ENCODE results near the gene OBSCN. TPM values are rescaled to one million over a fixed set of nuclear protein-coding genes. Genes with fewer than 3 reads are reported as not detected.
A peak's percentile ranks its signal among the peaks of the same experiment; 100 is the strongest.
"Not testable (repeated sequence)": the region's sequence is repeated elsewhere in the genome, so short reads cannot be mapped to it uniquely, and the experiment has no call there.

OBSCN gene
- total RNA-seq, 1 donor from 2014 or later, result 10.2 TPM

GRCh38 chr1:228181645-228182034, 26.2 kb upstream of the OBSCN start:
- Mint-ChIP-seq H3K4me3 (ENCODE audit: unreplicated experiment) (no peak overlapping the region), H3K27me3 (ENCODE audit: low read depth) (no peaks in the 10 kb centered on the region), H3K4me1 (ENCODE audit: low read depth) (peaks cover 15% of the 10 kb centered on the region), H3K36me3 (ENCODE audit: low read depth) (peaks cover 1% of the 10 kb centered on the region), H3K27ac (ENCODE audit: unreplicated experiment) (no peak overlapping the region), H3K9me3 (ENCODE audit: low read depth) (no peaks in the 10 kb centered on the region)
- TF ChIP-seq CTCF (IDR thresholded peaks at IDR 0.05), result no peak
- peak; percentile 38 for DNase-seq (ENCODE audit: low spot score)

- no peaks in the 10 kb centered on the region for H3K9me3 Mint-ChIP-seq (ENCODE audit: low read depth)
- peaks cover 1% of the 10 kb centered on the region for H3K36me3 Mint-ChIP-seq (ENCODE audit: low read depth)
- DNase-seq (ENCODE audit: low spot score), result peak; percentile 50
- H3K27me3 Mint-ChIP-seq (ENCODE audit: low read depth), result no peaks in the 10 kb centered on the region
- H3K4me1 Mint-ChIP-seq (ENCODE audit: low read depth), result peaks cover 15% of the 10 kb centered on the region
- H3K4me3 Mint-ChIP-seq (ENCODE audit: unreplicated experiment), result no peak overlapping the region
- no peak for TF ChIP-seq CTCF (IDR thresholded peaks at IDR 0.05)
- no peak overlapping the region for H3K27ac Mint-ChIP-seq (ENCODE audit: unreplicated experiment)
These were observed 25.4 kb upstream of the OBSCN start for GRCh38 chr1:228182296-228183030.

- Mint-ChIP-seq H3K27me3 (ENCODE audit: low read depth) (no peaks in the 10 kb centered on the region), H3K9me3 (ENCODE audit: low read depth) (peaks cover 11% of the 10 kb centered on the region), H3K36me3 (ENCODE audit: low read depth) (peaks cover 1% of the 10 kb centered on the region), H3K4me1 (ENCODE audit: low read depth) (peaks cover 5% of the 10 kb centered on the region), H3K27ac (ENCODE audit: unreplicated experiment) (no peak overlapping the region), H3K4me3 (ENCODE audit: unreplicated experiment) (no peak overlapping the region)
- DNase-seq (ENCODE audit: low spot score), result peak; percentile 33
- TF ChIP-seq CTCF (IDR thresholded peaks at IDR 0.05), result no peak
These were observed 23.7 kb upstream of the OBSCN start for GRCh38 chr1:228184152-228184551.

GRCh38 chr1:228185641-228185965, 22.2 kb upstream of the OBSCN start:
- Mint-ChIP-seq H3K9me3 (ENCODE audit: low read depth) (peaks cover 11% of the 10 kb centered on the region), H3K27me3 (ENCODE audit: low read depth) (no peaks in the 10 kb centered on the region), H3K36me3 (ENCODE audit: low read depth) (no peaks in the 10 kb centered on the region), H3K27ac (ENCODE audit: unreplicated experiment) (no peak overlapping the region), H3K4me1 (ENCODE audit: low read depth) (no peaks in the 10 kb centered on the region), H3K4me3 (ENCODE audit: unreplicated experiment) (no peak overlapping the region)
- no peak for TF ChIP-seq CTCF (IDR thresholded peaks at IDR 0.05)
- DNase-seq (ENCODE audit: low spot score), result peak; percentile 30

- not testable (repeated sequence) for H3K4me3 Mint-ChIP-seq (ENCODE audit: unreplicated experiment); H3K4me1 Mint-ChIP-seq (ENCODE audit: low read depth); H3K27me3 Mint-ChIP-seq (ENCODE audit: low read depth); DNase-seq (ENCODE audit: low spot score); H3K36me3 Mint-ChIP-seq (ENCODE audit: low read depth); H3K27ac Mint-ChIP-seq (ENCODE audit: unreplicated experiment)
- peaks cover 11% of the 10 kb centered on the region for H3K9me3 Mint-ChIP-seq (ENCODE audit: low read depth)
These were observed 19.6 kb upstream of the OBSCN start for GRCh38 chr1:228188249-228188648.

GRCh38 chr1:228190182-228190581, 17.7 kb upstream of the OBSCN start:
- Mint-ChIP-seq H3K27ac (ENCODE audit: unreplicated experiment) (no peak overlapping the region), H3K36me3 (ENCODE audit: low read depth) (peaks cover 2% of the 10 kb centered on the region), H3K4me1 (ENCODE audit: low read depth) (no peaks in the 10 kb centered on the region), H3K4me3 (ENCODE audit: unreplicated experiment) (no peak overlapping the region), H3K27me3 (ENCODE audit: low read depth) (no peaks in the 10 kb centered on the region), H3K9me3 (ENCODE audit: low read depth) (peaks cover 11% of the 10 kb centered on the region)
- peak; percentile 59 for DNase-seq (ENCODE audit: low spot score)
- TF ChIP-seq CTCF (IDR thresholded peaks at IDR 0.05), result no peak
